GM12878 (cell line): ENCODE results near the gene PPFIA3. TPM values are rescaled to one million over a fixed set of nuclear protein-coding genes. Genes with fewer than 3 reads are reported as not detected.

Experiments used
- ASH2L ChIP-seq: fragments of 300-600, 200-600 bp; sonication (generic); IDR thresholded peaks from 2 replicates; pipeline ENCODE4 v1.6.1; 2017; ENCODE audit warnings: low read depth, mild to moderate bottlenecking, borderline replicate concordance
- BHLHE40 ChIP-seq, 2 experiments: fragments of 450-650 bp in 1 of 2; IDR thresholded peaks; 2 replicates each; pipeline ENCODE4 v1.6.1; 2011 to 2017; ENCODE audit warnings: low read depth in 2 of 2, borderline replicate concordance in 1 of 2, improper control_type of control experiment in 1 of 2, low read length in 1 of 2, mild to moderate bottlenecking in 1 of 2
- CHD2 ChIP-seq: IDR thresholded peaks from 2 replicates; pipeline ENCODE4 v1.6.1; 2011; ENCODE audit warnings: low read depth, low read length, improper control_type of control experiment, borderline replicate concordance
- CREM ChIP-seq: IDR thresholded peaks from 2 replicates; pipeline ENCODE4 v1.6.1; 2014; ENCODE audit warnings: antibody characterized with exemption, low read depth
- EED ChIP-seq: sonication (generic); IDR thresholded peaks from 2 replicates; pipeline ENCODE4 v1.6.1; 2016; ENCODE audit warnings: antibody characterized with exemption, low read depth
- EP300 ChIP-seq, 2 experiments: fragments of 150-350 bp in 1 of 2; IDR thresholded peaks; 2 replicates each; pipeline ENCODE4 v1.6.1; 2011 to 2012; ENCODE audit warnings: low read depth in 2 of 2, low read length in 2 of 2, borderline replicate concordance in 1 of 2, improper control_type of control experiment in 1 of 2, inconsistent platforms in 1 of 2; ENCODE audit not compliant: control insufficient read depth in 1 of 2
- ESRRA ChIP-seq: IDR thresholded peaks from 2 replicates; pipeline ENCODE4 v1.6.1; 2012; ENCODE audit warnings: mild to moderate bottlenecking, low read length, improper control_type of control experiment
- HDAC6 ChIP-seq: fragments of 200-600 bp; sonication (generic); IDR thresholded peaks from one replicate; pipeline ENCODE4 v1.8.0; 2017; ENCODE audit warnings: antibody characterized with exemption; ENCODE audit not compliant: unreplicated experiment
- IRF4 ChIP-seq: IDR thresholded peaks from 2 replicates; pipeline ENCODE4 v1.6.1; 2011; ENCODE audit warnings: low read depth, low read length
- KAT2A ChIP-seq: conservative IDR thresholded peaks from 2 replicates; pipeline ENCODE4 v1.6.1; 2011; ENCODE audit warnings: low read depth, low read length; ENCODE audit not compliant: control insufficient read depth
- KDM1A ChIP-seq: fragments of 200-600 bp; sonication (generic); IDR thresholded peaks from 2 replicates; pipeline ENCODE4 v1.6.1; 2016; ENCODE audit warnings: borderline replicate concordance
- NBN ChIP-seq: fragments of 450-650 bp; IDR thresholded peaks from 2 replicates; pipeline ENCODE4 v1.6.1; 2016
- PML ChIP-seq: IDR thresholded peaks from 2 replicates; pipeline ENCODE4 v1.6.1; 2012; ENCODE audit warnings: low read length, inconsistent platforms
- POLR2AphosphoS5 ChIP-seq: IDR thresholded peaks from 2 replicates; pipeline ENCODE4 v1.6.1; 2011; ENCODE audit warnings: mild to moderate bottlenecking, low read length, inconsistent platforms
- PRDM15 ChIP-seq: fragments of 450-650 bp; formaldehyde crosslinking; IDR thresholded peaks from 2 replicates; pipeline ENCODE4 v1.4.0; 2020; ENCODE audit warnings: mild to moderate bottlenecking, moderate library complexity
- RAD21 ChIP-seq: IDR thresholded peaks from 2 replicates; pipeline ENCODE4 v1.6.1; 2011; ENCODE audit warnings: mild to moderate bottlenecking, low read depth, low read length, moderate library complexity; ENCODE audit not compliant: insufficient read depth
- RELA ChIP-seq: fragments of 450-650 bp; IDR thresholded peaks from 2 replicates; pipeline ENCODE4 v1.8.0; 2014; ENCODE audit warnings: borderline replicate concordance; ENCODE audit not compliant: partially characterized antibody
- SMAD5 ChIP-seq: IDR thresholded peaks from 2 replicates; pipeline ENCODE4 v1.6.1; 2016; ENCODE audit warnings: antibody characterized with exemption, low read depth
- SREBF1 ChIP-seq: IDR thresholded peaks from 2 replicates; pipeline ENCODE4 v1.6.1; 2012; ENCODE audit warnings: mild to moderate bottlenecking, low read length
- STAT3 ChIP-seq: IDR thresholded peaks from 2 replicates; pipeline ENCODE4 v1.6.1; 2011; ENCODE audit warnings: low read depth, low read length, improper control_type of control experiment
- TCF7 ChIP-seq: IDR thresholded peaks from 2 replicates; pipeline ENCODE4 v1.6.1; 2014; ENCODE audit warnings: antibody characterized with exemption, borderline replicate concordance
- WRNIP1 ChIP-seq: IDR thresholded peaks from 2 replicates; pipeline ENCODE4 v1.6.1; 2011; ENCODE audit warnings: low read depth, low read length, improper control_type of control experiment, borderline replicate concordance
- YY1 ChIP-seq: IDR thresholded peaks from 2 replicates; pipeline ENCODE4 v1.6.1; 2011; ENCODE audit warnings: low read depth, mild to moderate bottlenecking, low read length
- ZBTB4 ChIP-seq: fragments of 450-650 bp; formaldehyde crosslinking; IDR thresholded peaks from 2 replicates; pipeline ENCODE4 v1.4.0; 2022; ENCODE audit warnings: mild to moderate bottlenecking, moderate library complexity
- ZSCAN29 ChIP-seq: fragments of 450-650 bp; IDR thresholded peaks from 2 replicates; pipeline ENCODE4 v1.6.1; 2017; ENCODE audit warnings: mild to moderate bottlenecking, moderate library complexity
- polyA plus RNA-seq, 11 experiments: library from polyadenylated mRNA; depleted of rRNA in 4 of 11; unstranded in 6 of 11; stranded (reverse) in 5 of 11; fragments of >200 nt; fragmentation: Nextera tagmentation in 4 of 11; fragmentation: Illumina TruSeq in 1 of 11; extraction: Ambion mirVana in 4 of 11; extraction: Trizol in 1 of 11; gene quantifications; 1 replicate in 1 of 11; 2 replicates in 10 of 11; pipeline versions ENCODE4 v1.2.1 to v1.2.3, GENCODE V29; 2011 to 2016; ENCODE audit warnings: inconsistent platforms in 2 of 11, missing spikeins in 2 of 11, low read depth in 1 of 11
- total RNA-seq, 4 experiments: library from RNA; depleted of rRNA in 3 of 4; stranded (reverse); fragments of >200 nt in 3 of 4; fragmentation: Illumina TruSeq in 1 of 4; extraction: Trizol in 1 of 4; gene quantifications; 2 replicates each; pipeline versions ENCODE4 v1.2.1 to v1.2.3, GENCODE V29; 2013 to 2021

PPFIA3 gene
- total and polyA plus RNA-seq, 10 of the 15 experiments (the other 5 are each of a cell fraction or from before 2014, with no cell fraction given), result 0.11 to 1.7 (median 0.73) TPM; not detected in 3

GRCh38 chr19:49118565-49119410 lies 556 bp upstream of the PPFIA3 start, which contains the start of gene C19orf73 (continued):
- TF ChIP-seq HDAC6 (no peak), SREBF1 (peak; percentile 90), SMAD5 (no peak; the same call in 1 of the 2 replicates), CHD2 (peak; percentile 72), STAT3 (no peak), ASH2L (no peak), KDM1A (no peak), NBN (peak; percentile 98), BHLHE40 (IDR thresholded peaks at IDR 0.05; ENCODE audit: borderline replicate concordance in 1 of 2, low read depth in 2 of 2, low read length in 1 of 2) (peak; percentile 95 to 98), TCF7 (no peak), ZSCAN29 (peak; percentile 46; the same call in 1 of the 2 replicates), PRDM15 (CRISPR knock-in tag) (no peak), YY1 (peak; percentile 42; the same call in 1 of the 2 replicates), IRF4 (no peak), EP300 (IDR thresholded peaks at IDR 0.05; ENCODE audit: borderline replicate concordance in 1 of 2, control insufficient read depth in 1 of 2, low read depth in 2 of 2, low read length in 2 of 2) (no peak), EED (no peak; the same call in 1 of the 2 replicates), CREM (peak; percentile 22; the same call in 1 of the 2 replicates), KAT2A (no peak), POLR2AphosphoS5 (peak; percentile 78), RAD21 (no peak), WRNIP1 (no peak), RELA (peak; percentile 69), PML (no peak; the same call in 1 of the 2 replicates), ZBTB4 (no peak), ESRRA (no peak)
